H1 (cell line): ENCODE results near the gene NR4A3. TPM values are rescaled to one million over a fixed set of nuclear protein-coding genes. Genes with fewer than 3 reads are reported as not detected.

Source experiments
- CTCF ChIA-PET: fragments of 300-600 bp; sonication (Branson Sonifier 250); formaldehyde crosslinking; loops from one replicate; lab custom pipeline; 2021; ENCODE audit not compliant: partially characterized antibody; lab: Charles Lee
- POLR2A ChIA-PET: fragments of 300-600 bp; sonication (Branson Sonifier 250); formaldehyde crosslinking; loops from one replicate; lab custom pipeline; 2021; ENCODE audit warnings: inconsistent platforms; ENCODE audit not compliant: partially characterized antibody; lab: Charles Lee
- DNase-seq, 2 experiments: peaks; one replicate each; pipeline versions ENCODE4 v3.0.0 to v3.0.0-alpha.2; 2010 to 2022; ENCODE audit warnings: low spot score in 2 of 2, low read depth in 1 of 2, mixed read lengths in 1 of 2
- FAIRE-seq: peaks from 2 replicates; lab custom pipeline; 2011; peaks lifted over from hg19 to GRCh38; lab: Jason Lieb, UNC
- H2AFZ ChIP-seq: 2 replicates; pipeline ENCODE4 v1.8.1; 2012; ENCODE audit warnings: low read length, inconsistent platforms
- H2AK5ac ChIP-seq: 2 replicates; pipeline ENCODE4 v1.6.1; 2013; ENCODE audit warnings: low read depth, low read length
- H2BK120ac ChIP-seq: replicated peaks from 2 replicates; pipeline ENCODE3; 2013; ENCODE audit warnings: low read depth, low read length, inconsistent platforms
- H2BK12ac ChIP-seq: 2 replicates; pipeline ENCODE4 v1.6.1; 2013; ENCODE audit warnings: low read depth, low read length
- H2BK15ac ChIP-seq: 2 replicates; pipeline ENCODE4 v1.6.1; 2013; ENCODE audit warnings: low read length
- H2BK20ac ChIP-seq: 2 replicates; pipeline ENCODE4 v1.6.1; 2013; ENCODE audit warnings: low read length
- H2BK5ac ChIP-seq: 2 replicates; pipeline ENCODE4 v1.6.1; 2013; ENCODE audit warnings: low read depth, low read length
- H3K14ac ChIP-seq: 2 replicates; pipeline ENCODE4 v1.6.1; 2013; ENCODE audit warnings: inconsistent platforms; ENCODE audit not compliant: insufficient read length
- H3K18ac ChIP-seq: 2 replicates; pipeline ENCODE4 v1.6.1; 2013; ENCODE audit warnings: low read length; ENCODE audit errors: extremely low read depth
- H3K23ac ChIP-seq: 2 replicates; pipeline ENCODE4 v1.6.1; 2013; ENCODE audit warnings: inconsistent platforms; ENCODE audit not compliant: insufficient read length
- H3K23me2 ChIP-seq: 2 replicates; pipeline ENCODE4 v1.6.1; 2013; ENCODE audit warnings: low read depth, low read length
- H3K27ac ChIP-seq: 2 replicates; pipeline ENCODE4 v1.6.1; 2011; ENCODE audit warnings: low read depth, low read length, inconsistent platforms
- H3K27me3 ChIP-seq, 4 experiments: replicated peaks in 1 of 4; 1 replicate in 1 of 4; 2 replicates in 3 of 4; pipeline versions ENCODE4 v1.6.1 to v1.8.1; 2011 to 2013; ENCODE audit warnings: low read length in 3 of 4, mild to moderate bottlenecking in 3 of 4, inconsistent platforms in 2 of 4, mixed read lengths in 2 of 4, moderate library complexity in 1 of 4; ENCODE audit not compliant: control insufficient read depth in 3 of 4, insufficient read depth in 3 of 4; ENCODE audit errors: extremely low read depth in 1 of 4
- H3K36me3 ChIP-seq, 4 experiments: 2 replicates each; pipeline versions ENCODE4 v1.6.1 to v1.8.1; 2011 to 2013; ENCODE audit warnings: mild to moderate bottlenecking in 4 of 4, low read length in 3 of 4, moderate library complexity in 2 of 4, control low read depth in 1 of 4, inconsistent platforms in 1 of 4; ENCODE audit not compliant: insufficient read depth in 4 of 4, control insufficient read depth in 2 of 4
- H3K4ac ChIP-seq: replicated peaks from 2 replicates; pipeline ENCODE3; 2013; ENCODE audit warnings: low read length, low read depth, mixed read lengths, inconsistent platforms; ENCODE audit not compliant: insufficient read length
- H3K4me1 ChIP-seq, 4 experiments: replicated peaks in 1 of 4; 1 replicate in 1 of 4; 2 replicates in 3 of 4; pipeline versions ENCODE4 v1.6.1 to v1.8.1; 2011 to 2013; ENCODE audit warnings: low read length in 3 of 4, inconsistent platforms in 2 of 4, mixed read lengths in 1 of 4; ENCODE audit not compliant: insufficient read depth in 4 of 4, control insufficient read depth in 3 of 4
- H3K4me2 ChIP-seq, 2 experiments: 2 replicates each; pipeline versions ENCODE4 v1.6.1 to v1.8.1; 2011 to 2013; ENCODE audit warnings: low read depth in 2 of 2, low read length in 2 of 2, control low read depth in 1 of 2, inconsistent platforms in 1 of 2, mild to moderate bottlenecking in 1 of 2; ENCODE audit not compliant: insufficient read depth in 1 of 2
- H3K4me3 ChIP-seq, 4 experiments: fragments of 200-600, 300-600 bp in 1 of 4; sonication (generic), shearing (Covaris generic), sonication (Bioruptor Twin) in 1 of 4; 2 replicates each; pipeline versions ENCODE4 v1.5.1 to v1.8.1; 2011 to 2016; ENCODE audit warnings: low read length in 4 of 4, low read depth in 3 of 4, control low read depth in 2 of 4, inconsistent platforms in 2 of 4, mild to moderate bottlenecking in 2 of 4, mixed read lengths in 1 of 4, moderate library complexity in 1 of 4; ENCODE audit not compliant: insufficient read depth in 2 of 4; ENCODE audit errors: extremely low read depth in 1 of 4
- H3K56ac ChIP-seq: replicated peaks from 2 replicates; pipeline ENCODE3; 2013; ENCODE audit warnings: low read depth, mild to moderate bottlenecking, mixed read lengths, low read length, inconsistent platforms; ENCODE audit not compliant: insufficient read length
- H3K79me1 ChIP-seq: 2 replicates; pipeline ENCODE4 v1.6.1; 2013; ENCODE audit warnings: low read depth, low read length, control low read depth
- H3K79me2 ChIP-seq, 2 experiments: 2 replicates each; pipeline versions ENCODE4 v1.6.1 to v1.8.1; 2012 to 2013; ENCODE audit warnings: low read length in 2 of 2, mild to moderate bottlenecking in 2 of 2, inconsistent platforms in 1 of 2; ENCODE audit not compliant: insufficient read depth in 2 of 2, control insufficient read depth in 1 of 2
- H3K9ac ChIP-seq, 4 experiments: replicated peaks in 1 of 4; 1 replicate in 1 of 4; 2 replicates in 3 of 4; pipeline versions ENCODE4 v1.6.1 to v1.8.1; 2011 to 2013; ENCODE audit warnings: low read depth in 3 of 4, low read length in 3 of 4, control low read depth in 2 of 4, mild to moderate bottlenecking in 2 of 4, moderate library complexity in 2 of 4, inconsistent platforms in 1 of 4; ENCODE audit errors: extremely low read depth in 1 of 4
- H3K9me3 ChIP-seq, 2 experiments: 2 replicates each; pipeline versions ENCODE4 v1.6.1 to v1.8.1; 2012 to 2013; ENCODE audit warnings: mild to moderate bottlenecking in 2 of 2, moderate library complexity in 2 of 2, control low read depth in 1 of 2, inconsistent platforms in 1 of 2, low read depth in 1 of 2, low read length in 1 of 2, mixed read lengths in 1 of 2; ENCODE audit not compliant: insufficient read depth in 2 of 2
- H4K20me1 ChIP-seq, 2 experiments: replicated peaks in 1 of 2; 2 replicates each; pipeline versions ENCODE3 to v1.8.1; 2011 to 2013; ENCODE audit warnings: inconsistent platforms in 2 of 2, low read length in 2 of 2, mild to moderate bottlenecking in 1 of 2; ENCODE audit not compliant: insufficient read depth in 2 of 2, control insufficient read depth in 1 of 2
- H4K5ac ChIP-seq: 2 replicates; pipeline ENCODE4 v1.6.1; 2013; ENCODE audit warnings: low read length, low read depth, mixed read lengths, inconsistent platforms; ENCODE audit not compliant: insufficient read length
- H4K8ac ChIP-seq: 2 replicates; pipeline ENCODE4 v1.8.0; 2013; ENCODE audit warnings: mild to moderate bottlenecking, moderate library complexity, low read length, inconsistent platforms; ENCODE audit not compliant: insufficient read depth; ENCODE audit errors: extremely low read depth
- H4K91ac ChIP-seq: replicated peaks from 2 replicates; pipeline ENCODE3; 2013; ENCODE audit warnings: low read length, mixed read lengths, inconsistent platforms; ENCODE audit not compliant: insufficient read length
- RAD21 ChIP-seq, 2 experiments: IDR thresholded peaks in 1 of 2; conservative IDR thresholded peaks in 1 of 2; 2 replicates each; pipeline ENCODE4 v1.6.1; 2011; ENCODE audit warnings: low read depth in 2 of 2, low read length in 2 of 2, improper control_type of control experiment in 1 of 2, inconsistent platforms in 1 of 2, mild to moderate bottlenecking in 1 of 2, moderate library complexity in 1 of 2
- RBBP5 ChIP-seq: IDR thresholded peaks from 2 replicates; pipeline ENCODE4 v1.7.1; 2012; ENCODE audit warnings: low read depth, mild to moderate bottlenecking, inconsistent platforms, low read length, moderate library complexity, borderline replicate concordance
- SIRT6 ChIP-seq: IDR thresholded peaks from one replicate; pipeline ENCODE4 v1.7.1; 2012; ENCODE audit warnings: low read length, inconsistent platforms
- TCF12 ChIP-seq: IDR thresholded peaks from 2 replicates; pipeline ENCODE4 v1.6.1; 2011; ENCODE audit warnings: low read depth, mild to moderate bottlenecking, low read length
- WGBS, 2 experiments: shearing (Covaris generic) in 1 of 2; methylation state at CpG; one replicate each; pipeline versions ENCODE4 v1.1.6 to v1.1.7; 2013 to 2015; ENCODE audit warnings: low lambda C conversion rate in 2 of 2, mixed read lengths in 2 of 2, inconsistent platforms in 1 of 2, low coverage in 1 of 2, missing lambda C conversion rate in 1 of 2; ENCODE audit not compliant: insufficient replicate concordance in 2 of 2, insufficient coverage in 1 of 2, insufficient read length in 1 of 2; ENCODE audit errors: extremely low coverage in 1 of 2, missing lambda C conversion rate in 1 of 2; 5-methylcytosine and 5-hydroxymethylcytosine counted together
- polyA plus RNA-seq, 7 experiments: library from polyadenylated mRNA; depleted of rRNA in 3 of 7; stranded (reverse) in 5 of 7; unstranded in 2 of 7; fragments of >200 nt in 5 of 7; fragments of 200-250 nt in 2 of 7; gene quantifications; 1 replicate in 5 of 7; 2 replicates in 1 of 7; 4 replicates in 1 of 7; pipeline versions ENCODE4 v1.2.1 to v1.2.3, GENCODE V29; 2011 to 2013; ENCODE audit warnings: missing spikeins in 2 of 7, mixed read lengths in 2 of 7
- total RNA-seq: library from RNA; stranded (reverse); fragmentation: NEBNext Ultra II Directional; extraction: Animal tissue kit (Norgen Biotek cat#: 25700); gene quantifications from 2 replicates; pipeline ENCODE4 v1.2.1, GENCODE V29; 2021
- TF ChIP-seq, protein P1 (sequence below), 3 experiments: IDR thresholded peaks; 1 replicate in 2 of 3; 2 replicates in 1 of 3; pipeline versions ENCODE4 v1.5.1 to v1.6.1; 2011; ENCODE audit warnings: low read length in 3 of 3, mild to moderate bottlenecking in 3 of 3, inconsistent platforms in 2 of 3, low read depth in 1 of 3, moderate library complexity in 1 of 3; ENCODE audit not compliant: insufficient read depth in 1 of 3; ENCODE audit errors: control extremely low read depth in 1 of 3

NR4A3 gene
- total and polyA plus RNA-seq, 2 of the 8 experiments (the other 6 are each of a cell fraction or from before 2014, with no cell fraction given) = 0.05 to 0.30 TPM

DNA sequence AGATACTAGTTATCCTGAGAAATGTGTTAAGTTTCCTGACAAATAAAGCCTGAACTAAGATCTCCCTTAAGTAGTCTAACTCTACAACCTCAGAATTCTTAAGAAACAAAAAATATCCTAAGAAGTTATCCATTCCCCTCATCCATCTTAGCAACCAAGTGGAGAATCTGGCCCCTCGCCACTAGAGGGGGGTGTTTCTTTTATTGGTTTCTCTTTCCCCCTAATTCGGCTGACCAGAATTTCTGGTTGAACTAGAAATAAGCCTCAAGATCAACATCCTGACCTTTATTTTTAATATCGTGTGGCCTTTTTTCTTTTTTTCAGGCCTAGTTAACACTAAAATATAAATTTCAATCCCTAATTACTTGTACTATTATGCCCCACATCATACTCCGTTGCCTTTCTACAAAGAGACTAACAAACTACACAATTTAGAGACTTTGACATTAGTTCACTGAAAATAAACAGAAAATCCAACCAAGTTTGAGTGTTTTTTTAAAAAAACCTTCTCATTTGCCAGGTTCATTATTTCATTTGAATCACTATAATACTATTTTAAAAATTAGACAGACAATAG, 14.3 kb upstream of the NR4A3 start:
- H4K91ac ChIP-seq = no peak overlapping the region
- no peak for TF ChIP-seq RBBP5
- TF ChIP-seq SIRT6 = no peak
- TF ChIP-seq, protein P1, sequence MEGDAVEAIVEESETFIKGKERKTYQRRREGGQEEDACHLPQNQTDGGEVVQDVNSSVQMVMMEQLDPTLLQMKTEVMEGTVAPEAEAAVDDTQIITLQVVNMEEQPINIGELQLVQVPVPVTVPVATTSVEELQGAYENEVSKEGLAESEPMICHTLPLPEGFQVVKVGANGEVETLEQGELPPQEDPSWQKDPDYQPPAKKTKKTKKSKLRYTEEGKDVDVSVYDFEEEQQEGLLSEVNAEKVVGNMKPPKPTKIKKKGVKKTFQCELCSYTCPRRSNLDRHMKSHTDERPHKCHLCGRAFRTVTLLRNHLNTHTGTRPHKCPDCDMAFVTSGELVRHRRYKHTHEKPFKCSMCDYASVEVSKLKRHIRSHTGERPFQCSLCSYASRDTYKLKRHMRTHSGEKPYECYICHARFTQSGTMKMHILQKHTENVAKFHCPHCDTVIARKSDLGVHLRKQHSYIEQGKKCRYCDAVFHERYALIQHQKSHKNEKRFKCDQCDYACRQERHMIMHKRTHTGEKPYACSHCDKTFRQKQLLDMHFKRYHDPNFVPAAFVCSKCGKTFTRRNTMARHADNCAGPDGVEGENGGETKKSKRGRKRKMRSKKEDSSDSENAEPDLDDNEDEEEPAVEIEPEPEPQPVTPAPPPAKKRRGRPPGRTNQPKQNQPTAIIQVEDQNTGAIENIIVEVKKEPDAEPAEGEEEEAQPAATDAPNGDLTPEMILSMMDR (IDR thresholded peaks at IDR 0.05; ENCODE audit: control extremely low read depth in 1 of 3, insufficient read depth in 1 of 3, low read depth in 1 of 3, low read length in 3 of 3) = peak in 2 of 3 experiments; percentile 52 to 67; a peak in 3 of 4 replicates
- TF ChIP-seq RAD21 (IDR thresholded peaks at IDR 0.05 in 1 of 2, conservative IDR thresholded peaks at IDR 0.05 in 1 of 2; ENCODE audit: low read depth in 2 of 2, low read length in 2 of 2) = peak; percentile 70 to 76
- TF ChIP-seq TCF12 = no peak
- TF ChIP-seq, all 59 proteins: peak for 2
- H3K79me1 ChIP-seq = no peaks in the 10 kb centered on the region
- POLR2A ChIA-PET = no interaction called here
- FAIRE-seq (peak; percentile 72), DNase-seq (peak in 1 of 2 experiments; percentile 71)
- peaks cover 0 to 15% of the 10 kb centered on the region in 2 experiments; a peak in 1 of 4 replicates for H3K79me2 ChIP-seq
- H3K36me3 ChIP-seq = peaks cover 0 to 4% (median 0%) of the 10 kb centered on the region in 4 experiments; a peak in 1 of 8 replicates
- no peaks in the 10 kb centered on the region for H3K9me3 ChIP-seq
- no peak overlapping the region for H3K56ac ChIP-seq
- H2BK120ac ChIP-seq = no peak overlapping the region
- no peak overlapping the region for H2BK5ac ChIP-seq
- H3K27me3 ChIP-seq = no peaks in the 10 kb centered on the region
- no peak overlapping the region for H2AK5ac ChIP-seq
- no peak overlapping the region for H3K23ac ChIP-seq
- H3K9ac ChIP-seq = no peak overlapping the region
- H3K23me2 ChIP-seq = no peaks in the 10 kb centered on the region
- no peak overlapping the region for H2AFZ ChIP-seq
- no peak overlapping the region for H3K4me3 ChIP-seq
- no peaks in the 10 kb centered on the region for H4K20me1 ChIP-seq
- H3K4me2 ChIP-seq = no peak overlapping the region
- 55 to 100% methylated on average over 1 to 4 of the region's 4 CpGs for WGBS, 2 experiments
- H3K14ac ChIP-seq = no peak overlapping the region
- H2BK20ac ChIP-seq = no peak overlapping the region
- H2BK15ac ChIP-seq = no peak overlapping the region
- H3K18ac ChIP-seq = no peak overlapping the region
- peaks cover 0 to 8% (median 5%) of the 10 kb centered on the region in 4 experiments; a peak in 3 of 7 replicates for H3K4me1 ChIP-seq
- H4K5ac ChIP-seq = no peak overlapping the region
- CTCF ChIA-PET = no interaction called here
- no peak overlapping the region for H3K4ac ChIP-seq
- no peak overlapping the region for H3K27ac ChIP-seq
- H4K8ac ChIP-seq = no peak overlapping the region
- no peak overlapping the region for H2BK12ac ChIP-seq
